Mucosa of descending colon (tissue), 3 donors: ENCODE measurements around the gene DPP6. TPM values are rescaled to one million over a fixed set of nuclear protein-coding genes. Genes with fewer than 3 reads are reported as not detected.

Experiments
- ATAC-seq: fragments of 200-7000 bp; cut with Tn5 transposase; one replicate; pipeline ENCODE4 v1.9.1; 2020; ENCODE audit warnings: mild to moderate bottlenecking, moderate library complexity
- DNase-seq, 3 donors: peaks; one replicate each; pipeline ENCODE4 v3.0.0-alpha.2; 2020
- H3K36me3 ChIP-seq: fragments of 200-600 bp; one replicate; pipeline ENCODE4 v1.8.0; 2021; ENCODE audit warnings: low read depth, mild to moderate bottlenecking
- H3K4me1 ChIP-seq: fragments of 200-600 bp; one replicate; pipeline ENCODE4 v1.8.0; 2021; ENCODE audit warnings: low read depth, mild to moderate bottlenecking
- H3K4me3 ChIP-seq: fragments of 200-600 bp; one replicate; pipeline ENCODE4 v1.8.0; 2021; ENCODE audit warnings: mild to moderate bottlenecking
- H3K9me3 ChIP-seq: fragments of 200-600 bp; one replicate; pipeline ENCODE4 v1.8.0; 2021; ENCODE audit warnings: mild to moderate bottlenecking
- intact Hi-C, 2 donors: fragments of 100-400 bp; cut with DNase I in 1 of 2; cut with micrococcal nuclease in 1 of 2; formaldehyde crosslinking; loops; one replicate each; pipeline versions ENCODE4 v1.11.0 to v1.11.1; 2022; cut with DNase I, micrococcal nuclease
- total RNA-seq, 3 donors: library from RNA; stranded (reverse); fragmentation: NEBNext Ultra II Directional in 2 of 3; extraction: Animal tissue kit (Norgen Biotek cat#: 25700) in 2 of 3; gene quantifications; one replicate each; pipeline versions ENCODE4 v1.2.1 to v1.2.4, GENCODE V29; 2021 to 2023
- TF ChIP-seq, protein P1 (sequence below): fragments of 200-600 bp; IDR thresholded peaks from one replicate; pipeline ENCODE4 v1.8.0; 2022; ENCODE audit warnings: antibody characterized with exemption, mild to moderate bottlenecking
- donor health status: DM: no; HTN: no; CAD: no; lungs with moderate emphysema.
- donor health status: DM: no; HTN: no; CAD: no.
- donor health status: DM: no; HTN: yes; CAD: no.

DPP6 gene
- total RNA-seq, 3 donors from 2014 or later = 1.3 to 33.8 (median 1.5) TPM

DNA sequence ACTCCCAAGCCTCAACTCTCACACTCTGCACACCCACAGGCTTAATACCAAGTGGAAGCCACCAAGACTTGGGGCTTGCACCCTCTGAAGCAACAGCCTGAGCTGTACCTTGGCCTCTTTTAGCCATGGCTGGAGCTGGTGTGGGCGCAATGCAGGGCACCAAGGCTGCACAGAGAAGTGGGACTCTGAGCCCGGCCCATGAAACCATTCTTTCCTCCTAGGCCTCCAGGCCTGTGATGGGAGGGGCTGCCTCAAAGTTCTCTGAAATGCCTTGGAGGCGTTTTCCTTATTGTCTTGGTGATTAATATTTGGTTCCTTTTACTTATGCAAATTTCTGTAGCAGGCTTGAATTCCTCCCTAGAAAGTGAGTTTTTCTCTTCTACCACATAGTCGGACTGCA is 674.2 kb downstream of the DPP6 start:
- H3K36me3 ChIP-seq = no peaks in the 10 kb centered on the region
- DNase-seq (no peak), ATAC-seq (no peak)
- H3K4me3 ChIP-seq = no peak overlapping the region
- intact Hi-C loops = no loop called here
- H3K9me3 ChIP-seq = peaks cover 16% of the 10 kb centered on the region
- TF ChIP-seq, protein P1, sequence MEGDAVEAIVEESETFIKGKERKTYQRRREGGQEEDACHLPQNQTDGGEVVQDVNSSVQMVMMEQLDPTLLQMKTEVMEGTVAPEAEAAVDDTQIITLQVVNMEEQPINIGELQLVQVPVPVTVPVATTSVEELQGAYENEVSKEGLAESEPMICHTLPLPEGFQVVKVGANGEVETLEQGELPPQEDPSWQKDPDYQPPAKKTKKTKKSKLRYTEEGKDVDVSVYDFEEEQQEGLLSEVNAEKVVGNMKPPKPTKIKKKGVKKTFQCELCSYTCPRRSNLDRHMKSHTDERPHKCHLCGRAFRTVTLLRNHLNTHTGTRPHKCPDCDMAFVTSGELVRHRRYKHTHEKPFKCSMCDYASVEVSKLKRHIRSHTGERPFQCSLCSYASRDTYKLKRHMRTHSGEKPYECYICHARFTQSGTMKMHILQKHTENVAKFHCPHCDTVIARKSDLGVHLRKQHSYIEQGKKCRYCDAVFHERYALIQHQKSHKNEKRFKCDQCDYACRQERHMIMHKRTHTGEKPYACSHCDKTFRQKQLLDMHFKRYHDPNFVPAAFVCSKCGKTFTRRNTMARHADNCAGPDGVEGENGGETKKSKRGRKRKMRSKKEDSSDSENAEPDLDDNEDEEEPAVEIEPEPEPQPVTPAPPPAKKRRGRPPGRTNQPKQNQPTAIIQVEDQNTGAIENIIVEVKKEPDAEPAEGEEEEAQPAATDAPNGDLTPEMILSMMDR = no peak
- H3K4me1 ChIP-seq = no peaks in the 10 kb centered on the region

DNA sequence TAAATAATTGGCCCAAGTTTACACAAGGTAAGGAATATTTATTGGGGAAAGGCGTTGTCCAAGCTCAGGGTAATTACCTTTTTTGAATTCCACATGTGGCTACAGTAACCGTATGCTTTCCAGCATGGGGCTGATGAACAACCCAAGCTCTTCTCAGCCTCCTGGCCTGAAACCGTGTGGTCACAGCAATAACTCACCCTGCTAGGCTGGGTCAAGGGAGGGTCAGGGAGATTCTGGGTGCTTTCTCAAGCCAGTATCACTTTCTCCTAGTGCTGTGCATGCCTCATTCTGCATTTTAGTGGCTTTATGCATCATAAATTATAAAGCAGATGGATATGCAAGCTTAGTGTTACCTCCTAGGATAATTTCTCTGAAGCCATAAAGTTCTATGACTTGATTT is 676.9 kb downstream of the DPP6 start:
- peaks cover 16% of the 10 kb centered on the region for H3K9me3 ChIP-seq
- ATAC-seq = no peak
- TF ChIP-seq, protein P1 = no peak
- no peaks in the 10 kb centered on the region for H3K4me1 ChIP-seq
- no peak overlapping the region for H3K4me3 ChIP-seq
- no peaks in the 10 kb centered on the region for H3K36me3 ChIP-seq
- no peak for DNase-seq
- intact Hi-C loops = no loop called here

DNA sequence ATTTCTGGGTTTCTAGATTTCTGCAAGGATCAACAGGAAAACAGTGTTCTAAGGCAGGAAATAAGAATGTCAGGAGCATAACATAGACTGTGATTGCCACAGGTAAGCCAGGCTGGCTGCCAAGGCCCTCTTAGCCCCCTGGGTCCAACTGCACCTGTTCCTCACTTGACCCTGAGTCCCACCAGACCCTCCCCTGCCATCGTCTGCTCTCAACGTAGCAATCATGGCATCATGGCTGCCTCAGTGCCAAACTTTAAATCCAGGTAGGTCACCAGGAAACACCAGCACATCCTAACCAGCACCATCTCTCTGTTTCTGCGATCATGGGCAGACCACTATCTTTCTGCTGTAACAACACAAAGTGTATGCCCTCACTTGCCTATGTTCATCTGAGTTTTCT is 683.6 kb downstream of the DPP6 start:
- DNase-seq = no peak
- Histone ChIP-seq H3K9me3 (no peaks in the 10 kb centered on the region), H3K4me3 (no peak overlapping the region), H3K36me3 (no peaks in the 10 kb centered on the region), H3K4me1 (no peaks in the 10 kb centered on the region)
- ATAC-seq = no peak
- TF ChIP-seq, protein P1 = no peak
- intact Hi-C loops = no loop called here

DNA sequence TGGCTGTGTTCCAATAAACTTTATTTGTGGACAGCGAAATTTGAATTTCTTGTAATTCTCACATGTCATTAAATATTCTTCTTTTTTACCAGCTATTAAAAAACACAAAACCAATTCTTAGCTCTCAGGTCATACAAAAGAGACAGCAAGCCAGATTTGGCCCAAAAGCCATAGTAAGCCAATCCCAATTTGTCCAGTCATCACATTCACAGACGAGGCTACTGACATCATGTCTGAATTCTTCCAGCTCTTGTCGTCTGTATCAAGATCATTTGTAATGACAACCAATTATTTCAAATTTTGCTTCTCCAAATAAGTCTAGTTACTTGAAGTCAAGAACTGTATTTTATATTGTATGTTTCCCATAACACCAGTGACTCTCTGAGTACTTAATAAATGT is 684.2 kb downstream of the DPP6 start:
- no peaks in the 10 kb centered on the region for H3K9me3 ChIP-seq
- DNase-seq = no peak
- ATAC-seq = no peak
- no peaks in the 10 kb centered on the region for H3K4me1 ChIP-seq
- H3K4me3 ChIP-seq = no peak overlapping the region
- H3K36me3 ChIP-seq = no peaks in the 10 kb centered on the region
- TF ChIP-seq, protein P1 = no peak
- intact Hi-C loops = no loop called here

DNA sequence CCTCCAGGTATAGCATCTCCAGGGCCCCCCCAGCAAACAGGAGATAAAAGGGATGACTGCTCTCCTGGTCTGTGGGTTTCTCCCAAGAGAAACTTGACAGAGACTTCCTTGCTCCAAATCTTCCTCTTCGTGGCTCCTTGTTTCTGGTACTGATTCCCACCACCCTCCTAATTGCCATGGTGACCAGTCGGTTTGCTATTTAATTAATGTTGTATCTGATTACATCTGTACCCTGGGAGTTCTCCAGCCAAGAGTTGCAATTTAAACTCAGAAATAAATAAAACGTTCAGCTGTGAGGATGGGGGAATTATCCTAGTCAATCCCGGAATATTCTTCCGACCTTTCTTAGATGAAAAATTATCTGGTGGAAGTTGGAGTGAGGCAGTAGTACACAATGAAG is 686.0 kb downstream of the DPP6 start:
- no peaks in the 10 kb centered on the region for H3K9me3 ChIP-seq
- no peak for ATAC-seq
- no peak overlapping the region for H3K4me3 ChIP-seq
- no peaks in the 10 kb centered on the region for H3K36me3 ChIP-seq
- TF ChIP-seq, protein P1 = no peak
- DNase-seq = no peak
- H3K4me1 ChIP-seq = no peaks in the 10 kb centered on the region
- intact Hi-C loops = no loop called here

DNA sequence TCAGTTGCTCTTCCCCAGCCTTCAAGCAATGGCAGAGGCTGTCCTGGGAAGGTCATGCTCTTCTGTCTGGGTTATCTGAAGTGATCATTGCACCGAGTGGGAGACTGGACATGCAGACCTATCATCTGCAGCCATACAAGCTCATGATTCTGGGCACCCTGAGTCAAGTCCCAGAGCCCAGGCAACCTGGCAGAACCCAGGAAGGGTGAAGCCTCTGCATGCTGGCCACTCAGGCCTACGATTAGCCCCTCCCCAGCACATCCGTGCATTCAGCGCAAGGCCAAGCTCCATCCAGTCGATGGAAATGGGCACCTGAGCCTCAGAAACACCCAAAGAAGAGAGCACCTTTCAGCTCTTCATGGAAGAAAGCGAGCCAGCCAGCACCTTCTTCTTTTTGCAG is 688.9 kb downstream of the DPP6 start:
- Histone ChIP-seq H3K9me3 (no peaks in the 10 kb centered on the region), H3K4me3 (no peak overlapping the region), H3K4me1 (no peaks in the 10 kb centered on the region), H3K36me3 (no peaks in the 10 kb centered on the region)
- TF ChIP-seq, protein P1 = no peak
- ATAC-seq (no peak), DNase-seq (no peak)
- intact Hi-C loops = no loop called here
